ENCODE data around the gene WAS. TPM values are rescaled to one million over a fixed set of nuclear protein-coding genes. Genes with fewer than 3 reads are reported as not detected.
"Not testable (repeated sequence)": the region's sequence is repeated elsewhere in the genome, so short reads cannot be mapped to it uniquely, and the experiment has no call there.

The WAS gene
- polyA plus RNA-seq, 3 donors = 22.8 to 159 (median 38.0) TPM

GRCh38 chrX:48648336-48648751 lies 35.3 kb upstream of the WAS start:
- no peaks in the 10 kb centered on the region for H3K27me3 ChIP-seq (ENCODE audit: control insufficient read depth in 2 of 2, insufficient read depth in 2 of 2, low read length in 2 of 2)
- peaks cover 0 to 3% (median 2%) of the 10 kb centered on the region in 3 donors for H3K27me3 Mint-ChIP-seq (ENCODE audit: low read depth in 3 of 3)
- WGBS (ENCODE audit: insufficient coverage) = 33% methylated on average over 1 of the region's 6 CpGs
- no peaks in the 10 kb centered on the region for H3K4me1 ChIP-seq (ENCODE audit: control insufficient read depth in 1 of 2, insufficient read depth in 2 of 2, low read length in 2 of 2)
- H3K36me3 ChIP-seq (replicated peaks in 1 of 2; ENCODE audit: control insufficient read depth in 1 of 2, insufficient read depth in 2 of 2, low read length in 2 of 2) = no peaks in the 10 kb centered on the region
- no peak overlapping the region for H3K27ac ChIP-seq (ENCODE audit: low read depth in 1 of 2, low read length in 2 of 2)
- no peak overlapping the region for H3K9ac ChIP-seq (ENCODE audit: insufficient read depth, low read length, poor library complexity, severe bottlenecking)
- H3K9me3 Mint-ChIP-seq = peaks cover 0 to 4% (median 0%) of the 10 kb centered on the region in 7 donors
- H3K4me2 ChIP-seq (replicated peaks; ENCODE audit: extremely low read depth, low read length, poor library complexity, severe bottlenecking) = no peak overlapping the region
- H3K4me3 ChIP-seq (replicated peaks in 1 of 3; ENCODE audit: low read depth in 2 of 3, low read length in 3 of 3) = no peak overlapping the region
- peaks cover 2% of the 10 kb centered on the region for H3K4me1 Mint-ChIP-seq
- intact Hi-C loops (cut with micrococcal nuclease) = loop anchor here (10.0 kb wide), 1 partner anchor 46 kb away; the partner anchor contains the start of gene SUV39H1 (in 2 of the 2)
- no peaks in the 10 kb centered on the region for H3K36me3 Mint-ChIP-seq
- H3K79me2 ChIP-seq (ENCODE audit: insufficient read depth, low read length) = no peaks in the 10 kb centered on the region
- peak; percentile 38 to 51 (median 47) for DNase-seq
- H3K9me3 ChIP-seq (replicated peaks in 1 of 2; ENCODE audit: control insufficient read depth in 1 of 2, insufficient read depth in 1 of 2, low read length in 2 of 2) = no peaks in the 10 kb centered on the region
- no peak overlapping the region for H3K4me3 Mint-ChIP-seq
- H4K20me1 ChIP-seq (ENCODE audit: insufficient read depth, low read length) = no peaks in the 10 kb centered on the region
- H2AFZ ChIP-seq (ENCODE audit: insufficient read depth, low read depth, low read length, poor library complexity, severe bottlenecking) = no peak overlapping the region
- peak overlapping the region in 2 of 7 donors; percentile 54 to 73 for H3K27ac Mint-ChIP-seq
- TF ChIP-seq CTCF (IDR thresholded peaks at IDR 0.05) = peak; percentile 56

- DNase-seq = no peak
- Histone ChIP-seq H3K36me3 (replicated peaks in 1 of 2; ENCODE audit: control insufficient read depth in 1 of 2, insufficient read depth in 2 of 2, low read length in 2 of 2) (no peaks in the 10 kb centered on the region), H3K4me1 (ENCODE audit: control insufficient read depth in 1 of 2, insufficient read depth in 2 of 2, low read length in 2 of 2) (no peaks in the 10 kb centered on the region), H3K4me3 (replicated peaks in 1 of 3; ENCODE audit: low read depth in 2 of 3, low read length in 3 of 3) (no peak overlapping the region), H4K20me1 (ENCODE audit: insufficient read depth, low read length) (no peaks in the 10 kb centered on the region), H3K9ac (ENCODE audit: insufficient read depth, low read length, poor library complexity, severe bottlenecking) (no peak overlapping the region), H3K9me3 (replicated peaks in 1 of 2; ENCODE audit: control insufficient read depth in 1 of 2, insufficient read depth in 1 of 2, low read length in 2 of 2) (no peaks in the 10 kb centered on the region), H3K27me3 (ENCODE audit: control insufficient read depth in 2 of 2, insufficient read depth in 2 of 2, low read length in 2 of 2) (no peaks in the 10 kb centered on the region), H3K79me2 (ENCODE audit: insufficient read depth, low read length) (no peaks in the 10 kb centered on the region), H3K27ac (ENCODE audit: low read depth in 1 of 2, low read length in 2 of 2) (no peak overlapping the region), H3K4me2 (replicated peaks; ENCODE audit: extremely low read depth, low read length, poor library complexity, severe bottlenecking) (no peak overlapping the region), H2AFZ (ENCODE audit: insufficient read depth, low read depth, low read length, poor library complexity, severe bottlenecking) (no peak overlapping the region)
- Mint-ChIP-seq H3K27ac (no peak overlapping the region), H3K36me3 (no peaks in the 10 kb centered on the region), H3K4me3 (no peak overlapping the region), H3K9me3 (peaks cover 0 to 4% (median 0%) of the 10 kb centered on the region in 7 donors), H3K27me3 (ENCODE audit: low read depth in 3 of 3) (peaks cover 2 to 4% (median 3%) of the 10 kb centered on the region in 3 donors), H3K4me1 (peaks cover 2% of the 10 kb centered on the region)
- intact Hi-C loops (cut with micrococcal nuclease) = loop anchor here (10.0 kb wide), 1 partner anchor 46 kb away; the partner anchor contains the start of gene SUV39H1 (in 2 of the 2)
- no CpG with 5 or more reads among the region's 3 CpGs for WGBS (ENCODE audit: insufficient coverage)
- no peak for TF ChIP-seq CTCF (IDR thresholded peaks at IDR 0.05)
Observed at GRCh38 chrX:48649102-48649501, 34.5 kb upstream of the WAS start.

- DNase-seq; H3K9me3 ChIP-seq (replicated peaks in 1 of 2; ENCODE audit: control insufficient read depth in 1 of 2, insufficient read depth in 1 of 2, low read length in 2 of 2); intact Hi-C loops (cut with micrococcal nuclease); H2AFZ ChIP-seq (ENCODE audit: insufficient read depth, low read depth, low read length, poor library complexity, severe bottlenecking); H3K4me1 ChIP-seq (ENCODE audit: control insufficient read depth in 1 of 2, insufficient read depth in 2 of 2, low read length in 2 of 2); H3K36me3 Mint-ChIP-seq; H3K79me2 ChIP-seq (ENCODE audit: insufficient read depth, low read length); H3K27me3 Mint-ChIP-seq (ENCODE audit: low read depth in 3 of 3); H3K36me3 ChIP-seq (replicated peaks in 1 of 2; ENCODE audit: control insufficient read depth in 1 of 2, insufficient read depth in 2 of 2, low read length in 2 of 2); H3K27ac Mint-ChIP-seq; H3K9ac ChIP-seq (ENCODE audit: insufficient read depth, low read length, poor library complexity, severe bottlenecking); H3K4me3 ChIP-seq (replicated peaks in 1 of 3; ENCODE audit: low read depth in 2 of 3, low read length in 3 of 3); H4K20me1 ChIP-seq (ENCODE audit: insufficient read depth, low read length); H3K9me3 Mint-ChIP-seq; H3K27me3 ChIP-seq (ENCODE audit: control insufficient read depth in 2 of 2, insufficient read depth in 2 of 2, low read length in 2 of 2); H3K4me2 ChIP-seq (replicated peaks; ENCODE audit: extremely low read depth, low read length, poor library complexity, severe bottlenecking); H3K27ac ChIP-seq (ENCODE audit: low read depth in 1 of 2, low read length in 2 of 2); H3K4me3 Mint-ChIP-seq; H3K4me1 Mint-ChIP-seq: not testable (repeated sequence)
- WGBS (ENCODE audit: insufficient coverage) = 90% methylated on average over 2 of the region's 5 CpGs
Observed at GRCh38 chrX:48652055-48652579, 31.5 kb upstream of the WAS start.

Data from CD14-positive monocyte (primary cell).